GM10248 (cell line): Measurements from ENCODE around the gene PHACTR1.

ENCODE experiments used
- CTCF ChIA-PET: fragments of 300-600 bp; sonication (Branson Sonifier 250); formaldehyde crosslinking; extraction: SDS; loops from one replicate; lab custom pipeline; 2021; ENCODE audit warnings: antibody characterized with exemption; lab: Yijun Ruan, JAX
- POLR2A ChIA-PET: fragments of 350-650 bp; sonication (Branson Sonifier 250); formaldehyde crosslinking; extraction: SDS; loops from one replicate; lab custom pipeline; 2020; ENCODE audit warnings: antibody characterized with exemption; lab: Yijun Ruan, JAX
- DNase-seq: peaks from one replicate; pipeline ENCODE4 v3.0.0; 2012; ENCODE audit errors: extremely low spot score
- TF ChIP-seq, protein P1 (sequence below): IDR thresholded peaks from 2 replicates; pipeline ENCODE4 v1.5.1; 2012; ENCODE audit warnings: mild to moderate bottlenecking, low read depth; ENCODE audit errors: extremely low read depth, missing control alignments, control extremely low read depth

Gene PHACTR1

GRCh38 chr6:13058051-13058450 is 341.5 kb downstream of the PHACTR1 start:
- DNase-seq: no peak
- TF ChIP-seq, protein P1, sequence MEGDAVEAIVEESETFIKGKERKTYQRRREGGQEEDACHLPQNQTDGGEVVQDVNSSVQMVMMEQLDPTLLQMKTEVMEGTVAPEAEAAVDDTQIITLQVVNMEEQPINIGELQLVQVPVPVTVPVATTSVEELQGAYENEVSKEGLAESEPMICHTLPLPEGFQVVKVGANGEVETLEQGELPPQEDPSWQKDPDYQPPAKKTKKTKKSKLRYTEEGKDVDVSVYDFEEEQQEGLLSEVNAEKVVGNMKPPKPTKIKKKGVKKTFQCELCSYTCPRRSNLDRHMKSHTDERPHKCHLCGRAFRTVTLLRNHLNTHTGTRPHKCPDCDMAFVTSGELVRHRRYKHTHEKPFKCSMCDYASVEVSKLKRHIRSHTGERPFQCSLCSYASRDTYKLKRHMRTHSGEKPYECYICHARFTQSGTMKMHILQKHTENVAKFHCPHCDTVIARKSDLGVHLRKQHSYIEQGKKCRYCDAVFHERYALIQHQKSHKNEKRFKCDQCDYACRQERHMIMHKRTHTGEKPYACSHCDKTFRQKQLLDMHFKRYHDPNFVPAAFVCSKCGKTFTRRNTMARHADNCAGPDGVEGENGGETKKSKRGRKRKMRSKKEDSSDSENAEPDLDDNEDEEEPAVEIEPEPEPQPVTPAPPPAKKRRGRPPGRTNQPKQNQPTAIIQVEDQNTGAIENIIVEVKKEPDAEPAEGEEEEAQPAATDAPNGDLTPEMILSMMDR: no peak
- ChIA-PET POLR2A (no interaction called here), CTCF (interaction anchor here (1.4 kb wide), 1 partner anchor 10 kb away, joined by 3 read pairs; no protein-coding TSS in a partner anchor)

DNA sequence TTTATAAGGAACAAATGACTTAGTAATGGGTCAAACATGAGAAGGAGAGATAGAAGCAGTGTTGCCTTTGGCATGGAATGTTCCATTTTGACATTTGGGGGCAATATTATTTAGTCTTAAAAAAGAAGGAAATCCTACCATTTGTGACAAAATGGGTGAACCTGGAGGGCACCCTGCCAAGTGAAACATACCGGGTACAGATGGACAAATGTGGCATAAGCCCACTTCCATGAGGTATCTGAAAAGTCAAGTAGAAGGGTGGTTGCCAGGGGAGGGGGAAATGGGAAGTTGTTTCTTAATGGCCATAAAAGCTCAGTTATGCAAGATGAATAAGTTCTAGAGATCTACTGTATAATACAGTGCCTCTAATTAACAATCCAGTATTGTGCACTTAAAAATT is 342.5 kb downstream of the PHACTR1 start:
- ChIA-PET CTCF (no interaction called here), POLR2A (no interaction called here)
- no peak for DNase-seq
- TF ChIP-seq, protein P1: no peak

DNA sequence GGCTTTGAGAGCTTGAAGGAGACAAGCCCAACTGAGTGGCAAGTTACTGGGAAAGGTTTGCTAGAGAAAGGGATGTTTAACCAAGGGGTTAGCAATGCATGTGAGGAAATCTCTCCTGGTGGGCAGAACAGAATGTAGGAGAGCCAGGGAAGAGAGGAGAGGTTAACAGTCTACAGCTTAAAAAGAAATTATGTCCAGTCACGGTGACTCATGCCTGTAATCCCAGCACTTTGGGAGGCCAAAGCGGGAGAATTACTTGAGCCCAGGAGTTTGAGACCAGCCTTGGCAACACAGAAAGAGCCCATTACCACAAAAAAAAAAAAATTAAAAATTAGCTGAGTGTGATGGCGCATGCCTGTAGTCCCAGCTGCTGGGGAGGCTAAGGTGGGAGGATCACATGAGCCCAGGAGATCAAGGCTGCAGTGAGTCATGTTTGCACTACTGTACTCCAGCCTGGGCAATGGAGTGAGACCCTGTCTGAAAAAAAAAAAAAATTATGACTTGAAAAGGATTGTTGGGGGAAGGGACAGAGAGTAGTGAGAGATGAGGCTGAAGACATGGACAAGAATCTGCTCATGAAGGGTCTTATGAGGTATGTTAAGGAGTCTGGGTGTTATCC is 346.8 kb downstream of the PHACTR1 start:
- ChIA-PET CTCF (interaction anchor here (1.2 kb wide), 1 partner anchor 15 kb away, joined by 3 read pairs; no protein-coding TSS in a partner anchor), POLR2A (no interaction called here)
- TF ChIP-seq, protein P1: no peak
- no peak for DNase-seq

DNA sequence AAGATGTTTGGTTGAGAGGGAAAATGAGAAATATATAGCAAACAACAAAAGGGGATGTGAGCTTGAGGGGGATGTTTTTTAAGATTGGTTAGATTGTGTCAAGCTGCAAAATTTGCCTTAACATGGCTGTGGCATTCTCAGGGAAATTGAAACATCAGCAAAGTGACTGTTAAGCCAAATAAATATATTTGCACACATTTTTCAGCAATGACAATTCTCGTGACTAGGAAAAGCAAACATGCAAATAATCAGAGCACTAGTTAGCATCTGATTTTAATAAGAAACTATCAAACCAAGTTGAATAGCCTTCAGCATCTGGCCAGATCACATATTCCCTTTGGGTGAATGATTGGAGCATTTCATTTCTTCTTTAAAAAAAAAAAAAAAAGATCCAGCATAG is 349.0 kb downstream of the PHACTR1 start:
- no peak for DNase-seq
- TF ChIP-seq, protein P1: no peak
- ChIA-PET CTCF (no interaction called here), POLR2A (no interaction called here)

DNA sequence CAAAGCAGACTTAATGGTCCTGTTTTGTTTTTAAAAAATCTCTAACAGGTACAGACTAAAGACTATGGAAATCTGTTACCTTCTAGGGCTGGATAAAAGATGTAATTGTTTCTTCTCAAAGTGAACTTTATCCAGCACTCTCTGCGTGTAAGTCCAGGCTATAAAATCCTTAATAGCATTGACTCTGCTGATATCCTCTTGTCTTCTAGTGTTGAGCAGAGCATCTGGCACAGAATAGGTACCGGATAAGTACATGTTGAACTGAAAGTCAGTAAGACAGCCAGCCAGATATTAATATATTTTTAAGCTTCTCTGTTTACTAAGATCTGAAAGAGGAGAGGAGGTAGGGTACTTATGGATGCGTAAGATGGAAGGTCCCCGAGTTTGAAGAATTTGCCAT is 349.5 kb downstream of the PHACTR1 start:
- POLR2A ChIA-PET: no interaction called here
- no peak for DNase-seq
- TF ChIP-seq, protein P1: no peak
- CTCF ChIA-PET: no interaction called here

GRCh38 chr6:13066820-13067219 is 350.3 kb downstream of the PHACTR1 start:
- CTCF ChIA-PET: no interaction called here
- TF ChIP-seq, protein P1: no peak
- POLR2A ChIA-PET: no interaction called here
- DNase-seq: no peak
